Muscle of leg (tissue), 11 donors: ENCODE results near the gene CAMTA1. TPM values are rescaled to one million over a fixed set of nuclear protein-coding genes. Genes with fewer than 3 reads are reported as not detected.

Experiments
- DNase-seq: peaks from one replicate; pipeline ENCODE4 v3.0.0; 2013
- H3K27ac ChIP-seq: one replicate; pipeline ENCODE4 v1.5.1; 2013; ENCODE audit warnings: mild to moderate bottlenecking, low read length, control low read depth
- H3K27me3 ChIP-seq: one replicate; pipeline ENCODE4 v1.6.1; 2013; ENCODE audit warnings: low read length; ENCODE audit not compliant: control insufficient read depth, insufficient read depth
- H3K36me3 ChIP-seq: one replicate; pipeline ENCODE4 v1.6.1; 2013; ENCODE audit warnings: low read length; ENCODE audit not compliant: control insufficient read depth, insufficient read depth
- H3K4me1 ChIP-seq: one replicate; pipeline ENCODE4 v1.6.1; 2013; ENCODE audit warnings: low read length; ENCODE audit not compliant: control insufficient read depth, insufficient read depth
- H3K4me3 ChIP-seq: one replicate; pipeline ENCODE4 v1.5.1; 2013; ENCODE audit warnings: low read length, control low read depth
- H3K9me3 ChIP-seq: replicated peaks from 2 replicates; pipeline ENCODE4 v1.6.1; 2013; ENCODE audit warnings: low read depth, low read length; ENCODE audit not compliant: control insufficient read depth
- whole genome bisulfite sequencing: methylation state at CpG from one replicate; pipeline ENCODE4 v1.1.5; 2013; ENCODE audit warnings: missing lambda C conversion rate; ENCODE audit not compliant: insufficient coverage; 5-methylcytosine and 5-hydroxymethylcytosine counted together
- polyA plus RNA-seq, 8 donors: library from polyadenylated mRNA; unstranded; fragments of 120-200 nt; gene quantifications; one replicate each; pipeline versions ENCODE4 v1.2.1 to v1.2.3, GENCODE V29; 2013; ENCODE audit warnings: inconsistent platforms in 1 of 8, low replicate concordance in 1 of 8; ENCODE audit not compliant: insufficient read length in 8 of 8, insufficient read depth in 1 of 8
- total RNA-seq: library from RNA; stranded (reverse); fragments of 120-200 nt; gene quantifications from one replicate; pipeline ENCODE4 v1.2.4, GENCODE V29; 2013

CAMTA1 gene
- total and polyA plus RNA-seq, 9 donors, result 36.4 to 56.4 (median 47.7) TPM

- H3K27ac ChIP-seq, result no peak overlapping the region
- WGBS, result 83% methylated on average over 10 of the region's 12 CpGs
- H3K4me3 ChIP-seq, result no peak overlapping the region
- no peaks in the 10 kb centered on the region for H3K36me3 ChIP-seq
- H3K27me3 ChIP-seq, result no peaks in the 10 kb centered on the region
- H3K4me1 ChIP-seq, result no peaks in the 10 kb centered on the region
- H3K9me3 ChIP-seq, result no peaks in the 10 kb centered on the region
- no peak for DNase-seq
Observed at GRCh38 chr1:6880951-6881690, 95.9 kb downstream of the CAMTA1 start.

DNA sequence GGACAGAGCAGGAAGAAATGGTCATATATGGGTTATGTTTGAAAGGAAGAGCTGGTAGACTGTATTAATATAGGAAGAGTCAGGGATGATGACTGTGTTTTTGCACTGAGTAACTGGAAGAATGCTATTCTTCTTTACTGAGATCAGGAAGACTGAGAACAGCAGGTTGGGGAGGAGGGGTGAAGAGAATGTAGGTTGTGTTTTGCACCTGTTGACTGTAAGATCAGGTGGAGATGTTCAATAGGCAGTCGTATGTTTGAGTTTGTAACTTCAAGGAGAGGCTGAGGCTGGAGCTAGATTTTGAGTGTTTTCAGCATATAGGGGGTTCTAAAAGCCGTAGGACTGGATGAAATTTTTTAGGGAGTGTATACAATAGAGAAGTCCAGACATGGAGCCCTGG is 97.2 kb downstream of the CAMTA1 start:
- 100% methylated on average over 2 of the region's 2 CpGs for WGBS
- Histone ChIP-seq H3K27me3 (no peaks in the 10 kb centered on the region), H3K4me3 (no peak overlapping the region), H3K36me3 (no peaks in the 10 kb centered on the region), H3K4me1 (no peaks in the 10 kb centered on the region), H3K9me3 (no peaks in the 10 kb centered on the region), H3K27ac (no peak overlapping the region)
- DNase-seq, result no peak

DNA sequence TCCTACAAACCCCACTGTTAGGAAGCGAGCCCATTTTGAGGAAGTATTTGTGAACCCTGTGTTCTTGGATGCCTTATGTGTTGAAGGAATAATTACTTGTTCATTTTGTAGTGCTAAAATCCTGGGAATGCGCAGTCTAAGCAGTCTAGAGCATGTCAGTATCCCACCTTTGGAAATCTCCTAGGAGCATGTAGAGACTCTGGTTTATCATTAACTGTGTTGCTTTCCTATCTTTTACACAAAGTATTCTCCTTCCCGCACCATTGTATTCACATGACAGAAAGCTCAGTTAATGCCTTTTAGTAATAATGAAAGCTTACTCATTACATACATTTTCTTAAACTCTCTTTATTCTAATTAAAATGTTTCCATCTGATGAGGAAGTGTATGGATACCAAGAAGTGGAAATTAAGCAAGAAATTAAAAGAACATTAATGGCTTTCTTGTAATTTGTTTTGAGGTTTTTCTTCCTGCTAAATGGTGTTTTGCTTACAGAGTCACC is 99.4 kb downstream of the CAMTA1 start:
- H3K27me3 ChIP-seq, result no peaks in the 10 kb centered on the region
- no peak overlapping the region for H3K4me3 ChIP-seq
- no peak for DNase-seq
- WGBS, result no CpG with 5 or more reads among the region's 3 CpGs
- no peaks in the 10 kb centered on the region for H3K36me3 ChIP-seq
- no peaks in the 10 kb centered on the region for H3K4me1 ChIP-seq
- H3K9me3 ChIP-seq, result no peaks in the 10 kb centered on the region
- H3K27ac ChIP-seq, result no peak overlapping the region

DNA sequence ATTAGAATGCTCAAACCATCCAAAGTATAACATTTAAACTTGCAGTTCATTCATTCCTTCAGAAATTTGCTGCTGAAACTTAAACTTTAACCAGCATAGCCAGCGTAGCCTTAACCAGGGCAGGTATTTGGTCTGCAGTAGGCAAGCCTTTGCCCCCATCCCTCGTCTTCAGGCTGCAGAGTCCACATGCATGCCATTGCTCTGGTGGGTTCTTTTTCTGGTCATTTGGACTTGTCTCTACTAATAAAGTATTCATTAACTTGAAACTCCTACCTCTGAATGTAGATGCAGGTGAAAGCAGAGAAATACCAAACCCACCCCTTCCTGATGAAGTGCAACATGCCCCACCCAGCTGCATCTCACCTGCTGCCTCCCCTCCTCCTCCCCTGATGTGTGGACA is 100.2 kb downstream of the CAMTA1 start:
- Histone ChIP-seq H3K27me3 (no peaks in the 10 kb centered on the region), H3K4me3 (no peak overlapping the region), H3K36me3 (no peaks in the 10 kb centered on the region), H3K27ac (no peak overlapping the region), H3K4me1 (no peaks in the 10 kb centered on the region), H3K9me3 (no peaks in the 10 kb centered on the region)
- WGBS, result no CpG with 5 or more reads among the region's 2 CpGs
- DNase-seq, result no peak

DNA sequence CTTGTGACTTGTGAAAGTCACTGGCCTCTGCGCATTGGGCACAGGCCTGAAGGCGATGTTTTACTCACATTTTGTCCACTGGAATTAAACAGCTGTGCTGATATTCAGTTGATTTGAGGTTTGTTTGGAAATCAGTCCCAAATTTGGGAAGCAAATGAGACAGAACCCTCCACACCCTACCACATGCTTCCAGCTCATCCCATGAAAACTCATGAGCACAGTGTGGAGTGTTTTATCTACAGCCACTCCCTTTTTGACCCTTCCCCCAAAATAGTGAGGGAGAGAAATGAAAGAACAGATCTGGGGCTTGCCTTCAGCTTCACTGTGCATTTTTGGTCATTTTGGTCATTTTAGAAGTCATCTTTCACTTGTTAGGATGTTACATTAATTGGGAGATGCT is 101.3 kb downstream of the CAMTA1 start:
- no CpG with 5 or more reads among the region's 2 CpGs for WGBS
- DNase-seq, result no peak
- Histone ChIP-seq H3K9me3 (no peaks in the 10 kb centered on the region), H3K27ac (no peak overlapping the region), H3K36me3 (no peaks in the 10 kb centered on the region), H3K4me1 (no peaks in the 10 kb centered on the region), H3K4me3 (no peak overlapping the region), H3K27me3 (no peaks in the 10 kb centered on the region)

- H3K27ac ChIP-seq, result no peak overlapping the region
- DNase-seq, result no peak
- H3K4me1 ChIP-seq, result no peaks in the 10 kb centered on the region
- H3K9me3 ChIP-seq, result no peaks in the 10 kb centered on the region
- H3K36me3 ChIP-seq, result no peaks in the 10 kb centered on the region
- H3K4me3 ChIP-seq, result no peak overlapping the region
- H3K27me3 ChIP-seq, result no peaks in the 10 kb centered on the region
- 100% methylated on average over 1 of the region's 3 CpGs for WGBS
Observed at GRCh38 chr1:6888268-6888667, 103.0 kb downstream of the CAMTA1 start.

GRCh38 chr1:6888870-6889269 is 103.6 kb downstream of the CAMTA1 start:
- no peak overlapping the region for H3K27ac ChIP-seq
- no peaks in the 10 kb centered on the region for H3K4me1 ChIP-seq
- H3K4me3 ChIP-seq, result no peak overlapping the region
- no peak for DNase-seq
- no peaks in the 10 kb centered on the region for H3K36me3 ChIP-seq
- no peaks in the 10 kb centered on the region for H3K9me3 ChIP-seq
- no CpG with 5 or more reads among the region's 2 CpGs for WGBS
- no peaks in the 10 kb centered on the region for H3K27me3 ChIP-seq

- Histone ChIP-seq H3K36me3 (no peaks in the 10 kb centered on the region), H3K4me1 (no peaks in the 10 kb centered on the region), H3K27ac (no peak overlapping the region), H3K27me3 (no peaks in the 10 kb centered on the region), H3K4me3 (no peak overlapping the region), H3K9me3 (no peaks in the 10 kb centered on the region)
- DNase-seq, result peak; percentile 54
- 25% methylated on average over 2 of the region's 3 CpGs for WGBS
Observed at GRCh38 chr1:6889875-6890480, 104.7 kb downstream of the CAMTA1 start.

GRCh38 chr1:6890686-6891085 is 105.4 kb downstream of the CAMTA1 start:
- Histone ChIP-seq H3K27me3 (no peaks in the 10 kb centered on the region), H3K4me3 (no peak overlapping the region), H3K9me3 (no peaks in the 10 kb centered on the region), H3K27ac (no peak overlapping the region), H3K4me1 (no peaks in the 10 kb centered on the region), H3K36me3 (no peaks in the 10 kb centered on the region)
- DNase-seq, result no peak
- 88% methylated on average over 1 of the region's 1 CpG for WGBS

DNA sequence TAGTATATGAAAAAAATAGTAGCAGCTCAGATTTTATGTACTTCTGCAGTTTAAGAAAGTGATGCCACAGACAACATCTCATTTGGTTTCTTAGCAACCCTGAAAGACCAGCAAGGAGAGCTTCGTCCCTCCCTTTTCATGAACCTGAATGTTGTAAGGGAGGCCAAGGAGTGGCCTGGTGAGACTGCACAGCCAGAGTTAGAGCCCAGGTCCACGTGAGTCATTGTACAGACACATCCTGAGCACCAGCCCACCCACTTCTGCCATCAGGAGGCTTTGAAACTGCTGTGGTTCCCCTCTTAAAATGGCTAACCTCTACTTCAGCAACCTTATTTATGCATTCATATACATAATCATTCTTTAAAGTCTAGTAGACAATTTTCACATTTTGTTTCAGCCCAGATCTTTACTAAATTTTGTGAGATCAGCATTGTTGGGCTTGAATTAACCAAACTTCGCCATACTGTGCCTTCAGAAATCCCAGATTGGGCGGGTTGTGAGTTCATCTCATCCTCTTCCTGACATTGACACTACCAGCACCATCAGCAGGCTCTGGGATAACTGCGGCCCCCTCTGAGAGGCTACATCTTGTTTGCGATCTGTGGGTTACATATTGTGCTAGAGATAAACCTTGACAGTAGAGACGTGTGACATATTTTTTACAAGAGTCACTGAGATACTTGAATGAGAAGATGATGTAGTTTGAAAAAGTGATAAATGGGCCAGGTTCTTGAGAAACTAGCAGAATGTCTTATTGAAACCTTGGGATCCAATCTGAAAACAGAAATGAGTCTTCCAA is 106.7 kb downstream of the CAMTA1 start:
- H3K27ac ChIP-seq, result no peak overlapping the region
- no peaks in the 10 kb centered on the region for H3K4me1 ChIP-seq
- no peaks in the 10 kb centered on the region for H3K27me3 ChIP-seq
- H3K36me3 ChIP-seq, result no peaks in the 10 kb centered on the region
- no peak for DNase-seq
- no peaks in the 10 kb centered on the region for H3K9me3 ChIP-seq
- WGBS, result 90% methylated on average over 2 of the region's 7 CpGs
- H3K4me3 ChIP-seq, result no peak overlapping the region
